Neutrophil (primary cell): ENCODE results near the gene ELAPOR1.

Experiments
- H3K27ac ChIP-seq: fragments of 200-600 bp; sonication (generic); 2 replicates; pipeline ENCODE4 v1.5.1; 2016; ENCODE audit warnings: mild to moderate bottlenecking, moderate library complexity
- H3K27me3 ChIP-seq: fragments of 200-600 bp; sonication (generic); 2 replicates; pipeline ENCODE4 v1.6.0; 2016; ENCODE audit warnings: mild to moderate bottlenecking
- H3K36me3 ChIP-seq: fragments of 200-600 bp; sonication (generic); 2 replicates; pipeline ENCODE4 v1.5.1; 2017
- H3K4me1 ChIP-seq, 2 experiments: fragments of 200-600 bp in 1 of 2; sonication (generic) in 1 of 2; 1 replicate in 1 of 2; 2 replicates in 1 of 2; pipeline versions ENCODE4 v1.5.1 to v1.6.1; 2013 to 2016; ENCODE audit warnings: low read depth in 1 of 2, low read length in 1 of 2, mild to moderate bottlenecking in 1 of 2, moderate library complexity in 1 of 2; ENCODE audit not compliant: control insufficient read depth in 1 of 2, insufficient read depth in 1 of 2
- H3K4me3 ChIP-seq, 2 experiments: fragments of 200-600 bp in 1 of 2; sonication (generic) in 1 of 2; 1 replicate in 1 of 2; 2 replicates in 1 of 2; pipeline ENCODE4 v1.5.1; 2013 to 2016; ENCODE audit warnings: low read depth in 1 of 2, low read length in 1 of 2, mild to moderate bottlenecking in 1 of 2, moderate library complexity in 1 of 2
- H3K9me3 ChIP-seq: fragments of 200-600 bp; sonication (generic); 2 replicates; pipeline ENCODE4 v1.5.1; 2016
- CTCF ChIP-seq: fragments of 200-600 bp; sonication (generic); IDR thresholded peaks from 2 replicates; pipeline ENCODE4 v1.5.1; 2016; ENCODE audit warnings: antibody characterized with exemption

The ELAPOR1 gene

GRCh38 chr1:109133002-109133706, 19.2 kb downstream of the ELAPOR1 start:
- H3K9me3 ChIP-seq, result no peaks in the 10 kb centered on the region
- H3K4me3 ChIP-seq, result peak overlapping the region in 1 of 2 experiments; percentile 47
- no peak for TF ChIP-seq CTCF
- peak overlapping the region; percentile 86 for H3K27ac ChIP-seq
- H3K36me3 ChIP-seq, result no peaks in the 10 kb centered on the region
- no peaks in the 10 kb centered on the region for H3K27me3 ChIP-seq
- peaks cover 37 to 39% of the 10 kb centered on the region in 2 experiments for H3K4me1 ChIP-seq

GRCh38 chr1:109133815-109134214, 19.9 kb downstream of the ELAPOR1 start:
- H3K27me3 ChIP-seq, result no peaks in the 10 kb centered on the region
- H3K36me3 ChIP-seq, result no peaks in the 10 kb centered on the region
- no peaks in the 10 kb centered on the region for H3K9me3 ChIP-seq
- peaks cover 42 to 46% of the 10 kb centered on the region in 2 experiments for H3K4me1 ChIP-seq
- no peak for TF ChIP-seq CTCF
- H3K27ac ChIP-seq, result peak overlapping the region; percentile 86
- H3K4me3 ChIP-seq, result peak overlapping the region; percentile 31 to 47

DNA sequence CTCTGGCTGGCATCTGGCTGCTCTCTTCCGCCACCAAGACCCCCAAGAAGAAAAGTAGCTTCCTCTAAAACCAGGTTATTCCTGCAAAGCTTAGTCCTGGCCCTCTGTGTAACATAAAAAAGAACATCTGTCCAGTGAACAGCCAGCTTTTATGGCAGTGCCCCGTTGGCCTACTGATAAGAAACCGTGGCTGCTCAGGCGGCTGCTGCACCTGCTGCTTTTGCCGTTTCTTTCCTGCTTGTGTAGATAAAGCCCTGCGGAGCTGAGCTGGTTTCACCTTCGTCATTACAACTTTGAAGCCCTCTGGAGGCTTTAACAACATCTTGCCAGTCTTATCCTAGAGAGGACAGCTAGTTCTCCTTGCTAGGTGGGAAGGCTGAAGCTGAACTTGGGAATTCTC, 20.5 kb downstream of the ELAPOR1 start:
- H3K36me3 ChIP-seq, result no peaks in the 10 kb centered on the region
- no peak for TF ChIP-seq CTCF
- H3K27me3 ChIP-seq, result no peaks in the 10 kb centered on the region
- peak overlapping the region; percentile 86 for H3K27ac ChIP-seq
- H3K4me1 ChIP-seq, result peaks cover 44 to 50% of the 10 kb centered on the region in 2 experiments
- H3K9me3 ChIP-seq, result no peaks in the 10 kb centered on the region
- peak overlapping the region; percentile 31 to 47 for H3K4me3 ChIP-seq

- Histone ChIP-seq H3K9me3 (no peaks in the 10 kb centered on the region), H3K27ac (no peak overlapping the region), H3K4me3 (no peak overlapping the region), H3K36me3 (no peaks in the 10 kb centered on the region), H3K4me1 (peaks cover 44 to 50% of the 10 kb centered on the region in 2 experiments), H3K27me3 (no peaks in the 10 kb centered on the region)
- TF ChIP-seq CTCF, result no peak
These were observed 22.0 kb downstream of the ELAPOR1 start for GRCh38 chr1:109135940-109136339.

- Histone ChIP-seq H3K4me3 (no peak overlapping the region), H3K36me3 (no peaks in the 10 kb centered on the region)
- no peak for TF ChIP-seq CTCF
These were observed 22.9 kb downstream of the ELAPOR1 start for GRCh38 chr1:109136766-109137165.

More at GRCh38 chr1:109136766-109137165, 22.9 kb downstream of the ELAPOR1 start:
- Histone ChIP-seq H3K9me3 (no peaks in the 10 kb centered on the region), H3K27me3 (no peaks in the 10 kb centered on the region), H3K27ac (no peak overlapping the region), H3K4me1 (peaks cover 44 to 50% of the 10 kb centered on the region in 2 experiments)
